Measurements from ENCODE around the gene BMP2K.

The BMP2K gene

DNA sequence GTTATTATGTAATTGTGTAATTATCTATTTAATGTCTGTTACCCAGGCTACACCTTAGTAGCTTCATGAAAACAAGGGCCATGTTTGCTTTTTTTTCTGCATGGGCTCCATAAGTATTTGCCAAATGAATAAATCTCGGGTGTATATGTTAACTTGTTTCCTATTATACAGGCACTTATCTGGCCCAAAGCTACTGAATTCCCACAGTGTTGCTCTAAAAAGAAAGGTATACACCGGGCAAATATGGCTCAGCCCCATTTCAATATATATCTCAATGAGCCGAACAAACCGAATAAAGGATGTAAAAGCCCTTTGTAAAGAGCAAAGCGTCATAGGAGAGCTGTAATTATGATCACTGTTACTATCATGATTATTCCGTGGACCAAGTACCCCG lies 162.3 kb downstream of the BMP2K start:
- DNase-seq = no peak

DNA sequence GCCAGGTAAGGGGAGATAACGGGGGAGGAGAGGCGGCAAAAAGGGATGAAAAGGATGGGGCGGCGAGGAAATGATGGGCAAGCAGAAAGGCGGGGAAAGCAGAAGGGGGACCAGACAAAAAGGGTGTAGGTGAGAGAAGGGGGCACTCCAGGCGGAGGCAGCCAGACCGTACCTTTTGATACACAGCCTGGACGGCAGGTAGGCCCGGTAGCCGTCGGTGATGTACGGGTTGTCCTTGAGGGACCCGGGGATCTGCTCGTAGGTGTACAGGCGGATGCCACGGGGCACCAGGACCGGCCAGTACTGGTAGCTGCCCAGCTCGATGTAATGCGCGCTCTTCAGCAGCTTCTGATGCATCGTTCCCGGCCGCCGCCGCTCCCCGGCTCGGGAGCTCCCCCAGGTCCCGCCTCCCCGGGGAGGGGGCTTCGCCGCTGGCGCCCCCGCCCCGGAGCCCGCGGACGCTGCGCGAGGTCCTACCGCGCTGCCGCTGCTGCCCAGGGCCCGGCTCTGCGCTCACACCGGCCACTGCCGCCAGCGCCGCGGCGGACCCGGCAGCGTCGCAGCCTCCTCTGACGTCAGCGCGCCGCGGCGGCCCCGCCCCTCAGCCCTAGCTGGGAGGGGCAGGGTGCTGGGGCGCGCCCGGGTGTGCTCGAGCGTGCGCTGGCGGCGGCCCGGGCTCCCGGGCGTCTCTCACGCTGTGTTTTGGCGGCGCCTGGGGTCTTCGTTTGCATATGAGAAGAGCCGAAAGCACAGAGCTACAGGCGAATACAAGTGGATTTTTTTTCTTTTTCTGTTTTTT lies 162.9 kb downstream of the BMP2K start, which contains the start of gene PAQR3:
TSS of gene PAQR3 (minus strand) at position 571 of the 799 bp plus-strand sequence. CDS start at position 357, 214 bp downstream.
- DNase-seq = peak; percentile 89 to 96 (median 95)

DNA sequence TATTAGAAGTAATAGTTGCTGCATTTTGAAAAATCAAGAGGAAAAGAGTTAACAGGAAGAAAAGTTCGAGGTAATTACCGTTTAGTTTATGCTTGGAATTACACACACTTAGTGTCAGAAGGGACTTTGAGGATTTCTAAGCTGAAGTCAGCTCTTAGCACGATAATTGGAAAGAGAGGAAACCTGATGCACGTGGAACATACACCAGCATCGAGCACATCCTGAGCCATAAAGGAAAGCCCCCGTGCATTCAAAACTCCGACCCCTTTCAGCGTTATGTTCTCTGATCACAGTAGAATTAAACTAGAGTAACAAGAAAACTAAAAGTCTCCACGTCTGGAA lies 163.5 kb downstream of the BMP2K start:
- peak in 1 of 3 donors; percentile 24 for DNase-seq

DNA sequence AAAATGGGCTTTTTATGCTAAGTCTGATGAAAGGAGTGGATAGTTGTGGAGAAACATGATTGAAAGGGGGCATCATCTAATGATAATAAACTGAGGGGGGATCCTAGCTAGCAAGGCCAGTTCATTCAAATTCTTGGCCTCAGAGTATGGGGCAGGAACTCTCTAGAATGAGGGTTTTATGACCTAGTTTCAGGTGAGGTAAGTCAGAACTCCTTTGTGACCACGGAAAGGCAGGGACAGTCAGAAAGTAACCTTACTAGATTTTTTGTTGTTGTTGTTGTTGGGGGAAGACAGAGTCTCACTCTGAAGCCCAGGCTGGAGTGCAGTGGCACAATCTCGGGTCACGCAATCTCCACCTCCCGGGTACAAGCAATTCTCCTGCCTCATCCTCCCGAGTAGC lies 164.6 kb downstream of the BMP2K start:
- no peak for DNase-seq

DNA sequence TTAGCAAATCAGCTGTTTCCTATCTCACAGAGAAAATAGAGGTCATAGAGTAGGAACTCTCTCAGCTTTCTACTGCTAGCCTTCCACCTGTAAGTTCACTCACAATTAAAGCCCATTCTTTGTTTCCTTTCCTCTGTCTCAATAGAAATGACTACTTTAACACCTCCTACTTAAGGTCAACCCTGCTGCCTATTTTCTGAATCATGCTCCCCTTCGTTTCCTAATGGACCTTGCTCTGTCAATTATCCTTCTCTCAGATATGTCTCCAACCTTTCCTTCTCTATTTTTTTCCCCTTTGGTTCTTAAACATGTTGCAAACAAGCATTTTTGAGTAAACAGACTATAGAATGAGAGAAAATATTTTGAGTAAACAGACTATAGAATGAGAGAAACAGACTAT lies 168.2 kb downstream of the BMP2K start:
- DNase-seq = no peak

DNA sequence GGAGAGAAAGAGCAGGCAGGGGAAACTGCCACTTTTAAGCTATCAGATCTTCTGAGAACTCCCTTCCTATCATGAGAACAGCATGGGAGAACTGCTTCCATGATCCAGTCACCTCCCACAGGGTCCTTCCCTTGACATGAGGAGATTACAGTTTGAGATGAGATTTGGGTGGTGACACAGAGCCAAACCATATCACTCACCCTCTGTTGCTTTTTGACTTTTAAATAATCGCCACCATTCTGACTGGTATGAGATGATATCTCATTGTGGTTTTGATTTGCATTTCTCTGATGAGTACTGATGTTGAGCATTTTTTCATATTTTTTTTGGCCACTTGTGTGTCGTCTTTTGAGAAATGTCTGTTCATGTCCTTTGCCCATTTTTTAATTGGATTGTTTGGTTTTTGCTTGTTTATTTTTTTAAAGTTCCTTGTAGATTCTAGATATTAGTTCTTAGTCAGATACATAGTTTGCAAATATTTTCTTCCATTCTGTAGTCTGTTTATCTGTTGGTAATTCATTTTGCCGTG lies 169.6 kb downstream of the BMP2K start:
- no peak for DNase-seq

DNA sequence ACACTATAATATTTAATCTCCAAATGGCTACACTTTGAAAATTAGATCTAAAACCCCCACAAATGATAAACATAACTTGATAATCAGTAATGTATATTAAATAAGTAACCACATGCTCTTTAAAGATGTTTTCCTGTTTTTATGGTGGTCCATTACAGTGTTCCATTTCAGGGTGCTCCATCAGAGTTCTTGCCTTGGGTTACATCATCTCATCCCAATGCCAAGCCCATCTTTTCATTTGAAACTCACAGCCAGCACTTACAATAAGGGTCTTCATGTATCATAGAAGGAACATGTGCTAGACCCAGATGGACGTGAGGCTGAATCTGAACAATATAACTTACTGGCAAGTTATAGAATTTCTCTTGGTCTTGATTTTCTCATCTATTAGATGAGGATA lies 173.6 kb downstream of the BMP2K start:
- no peak for DNase-seq

DNA sequence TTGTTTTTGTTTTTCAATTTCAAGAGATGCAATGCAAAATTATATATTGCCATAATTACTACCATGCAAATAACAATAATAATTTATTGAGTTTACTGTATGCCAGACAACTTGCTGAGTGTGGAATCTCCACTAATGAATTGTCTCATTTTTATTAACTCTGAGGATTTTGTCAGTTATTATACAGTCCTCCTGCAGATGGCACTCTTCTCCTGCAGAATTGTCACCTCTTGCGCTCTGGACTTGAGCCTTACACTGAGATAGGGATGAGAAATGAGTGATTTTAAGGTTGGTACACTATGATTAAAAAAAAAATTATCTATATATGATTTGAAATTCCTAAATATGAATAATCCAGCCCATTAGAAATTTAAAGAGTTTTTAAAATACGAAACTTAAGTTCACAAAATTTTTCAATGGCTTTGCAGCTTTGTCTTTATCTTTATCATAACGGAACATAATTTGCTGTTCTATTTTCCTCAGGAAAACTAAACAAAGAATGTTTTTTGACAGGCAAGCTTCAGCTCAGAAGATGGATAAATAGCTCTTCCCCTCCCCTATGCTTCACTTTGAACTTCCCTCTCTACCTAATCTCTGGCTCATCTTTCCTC lies 175.8 kb downstream of the BMP2K start:
- DNase-seq = peak; percentile 60 to 72 (median 67)

DNA sequence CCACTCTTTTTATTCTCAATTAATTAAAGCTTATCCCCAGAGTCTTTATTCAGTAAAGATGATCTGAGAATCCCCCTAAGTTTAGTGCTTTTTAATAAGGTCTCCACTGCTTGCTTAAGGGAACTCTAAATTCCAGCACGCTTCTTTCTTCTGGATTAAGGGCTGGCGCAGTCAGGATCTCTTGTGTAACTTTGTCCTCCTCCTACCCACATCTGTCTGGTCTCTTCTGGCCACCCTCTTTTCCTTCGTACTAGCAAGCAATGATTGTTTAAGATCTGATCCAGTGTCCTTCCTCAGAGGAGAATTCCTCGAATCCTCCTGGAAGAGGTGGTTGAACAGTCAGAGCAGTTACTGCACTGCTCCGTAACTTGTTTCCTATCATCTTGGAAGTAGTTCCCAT lies 177.1 kb downstream of the BMP2K start:
- DNase-seq = no peak

DNA sequence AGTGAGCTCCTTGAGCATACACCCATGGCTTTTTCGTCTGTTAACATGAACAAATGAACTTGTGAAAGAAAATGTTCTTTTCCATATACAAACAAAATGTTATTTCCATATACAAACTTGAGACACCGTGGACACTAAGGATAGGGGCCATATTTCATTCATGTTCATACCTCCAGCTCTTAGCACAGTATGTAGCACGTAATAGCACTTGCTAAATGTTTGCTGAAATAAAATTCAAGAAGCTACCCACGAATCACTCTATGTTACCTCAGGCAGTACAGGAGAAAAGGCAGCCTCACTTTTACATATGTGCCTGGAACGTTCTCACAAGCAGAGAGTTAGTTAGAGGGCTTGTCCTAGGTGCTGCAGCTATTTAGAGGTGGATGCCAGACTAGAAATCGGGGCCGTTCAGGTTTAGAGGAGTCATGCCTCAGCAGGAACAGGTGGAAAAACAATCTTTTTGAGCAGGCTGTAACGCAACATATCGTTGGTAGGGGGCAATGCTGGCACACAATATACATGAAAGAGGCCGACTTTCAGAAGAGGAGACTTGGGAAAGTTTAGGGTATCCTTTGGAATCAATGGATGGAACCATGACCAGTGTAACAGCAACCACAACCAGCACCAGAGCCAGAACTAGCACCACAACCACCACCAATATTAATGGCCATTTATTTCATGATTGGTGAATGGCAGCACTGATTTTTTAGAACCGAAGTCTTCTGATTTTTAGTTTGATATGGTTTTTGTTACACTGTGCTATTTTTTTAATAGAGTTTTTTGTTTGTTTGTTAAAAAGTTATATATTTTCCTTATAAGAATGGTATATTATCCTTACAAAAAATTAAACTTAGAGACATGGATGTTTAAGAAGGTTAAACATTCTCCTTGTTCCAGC lies 177.9 kb downstream of the BMP2K start:
- no peak for DNase-seq

DNA sequence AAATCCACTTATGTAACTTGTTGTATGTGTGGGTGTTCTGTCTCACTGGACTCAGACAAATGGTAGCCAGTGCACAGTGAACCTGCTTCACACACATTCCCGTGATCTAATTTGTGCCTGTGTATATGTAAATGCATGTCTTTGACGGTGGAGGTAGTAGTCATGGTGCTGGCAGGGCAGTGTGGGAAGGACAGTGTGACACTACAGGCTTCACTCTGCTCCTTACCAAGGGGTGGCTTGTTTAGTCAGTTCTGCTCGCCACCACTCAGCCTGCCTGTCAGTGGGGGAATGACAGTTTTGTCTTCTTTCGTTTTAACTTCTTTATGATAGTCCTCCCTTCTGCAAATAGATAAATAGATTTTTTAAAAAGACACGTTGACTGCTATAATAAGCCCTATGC lies 180.8 kb downstream of the BMP2K start:
- DNase-seq = no peak

DNA sequence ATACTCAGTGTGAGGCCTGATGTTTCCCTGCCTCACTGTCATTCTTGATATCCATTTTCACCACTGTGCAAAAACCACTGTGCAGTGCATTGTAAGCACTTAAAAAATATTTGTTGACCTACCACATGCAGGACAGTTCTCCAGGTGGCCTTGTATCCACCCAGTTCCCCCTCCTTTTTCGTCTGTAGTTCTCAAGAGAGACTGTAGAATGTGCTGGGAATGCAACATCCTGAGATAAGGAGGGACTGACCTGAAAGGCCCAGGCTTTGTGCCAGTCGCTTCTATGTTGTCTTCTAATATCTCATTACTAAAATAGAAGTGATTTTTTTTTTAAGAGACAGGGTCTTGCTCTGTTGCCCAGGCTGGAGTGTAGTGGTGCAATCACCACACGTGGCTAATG lies 184.8 kb downstream of the BMP2K start:
- DNase-seq = no peak

Data from suppressor macrophage treated with lipopolysaccharide for 1 hour (primary cell).